Measurements from ENCODE around the gene ZC3H18. TPM values are rescaled to one million over a fixed set of nuclear protein-coding genes. Genes with fewer than 3 reads are reported as not detected.
A peak's percentile ranks its signal among the peaks of the same experiment; 100 is the strongest.

ZC3H18 gene
- total and polyA plus RNA-seq, 10 of the 15 experiments (the other 5 are each of a cell fraction or from before 2014, with no cell fraction given) = 1.0 to 58.3 (median 22.4) TPM

GRCh38 chr16:88535191-88535856, 34.9 kb upstream of the ZC3H18 start:
- POLR2A ChIA-PET = no interaction called here
- no peak overlapping the region for H3K27ac ChIP-seq (ENCODE audit: control insufficient read depth, insufficient read depth)
- in situ Hi-C loops (cut with MboI) = no loop called here
- no peaks in the 10 kb centered on the region for H4K20me1 ChIP-seq (ENCODE audit: control insufficient read depth, insufficient read depth)
- DNase-seq (ENCODE audit: low read depth, low spot score) (no peak), FAIRE-seq (no peak), ATAC-seq (peak; percentile 9)
- TSS peak; percentile 80 for BruUV-seq (replicated peaks)
- H3K9me3 ChIP-seq (replicated peaks; ENCODE audit: control insufficient read depth, insufficient read depth, low read length) = no peaks in the 10 kb centered on the region
- H3K27me3 ChIP-seq (replicated peaks in 1 of 2; ENCODE audit: control insufficient read depth in 2 of 2, insufficient read depth in 2 of 2, low read length in 1 of 2) = no peaks in the 10 kb centered on the region
- no peaks in the 10 kb centered on the region for H3K36me3 ChIP-seq (ENCODE audit: control insufficient read depth in 2 of 2, insufficient read depth in 2 of 2, low read length in 1 of 2)
- H3K9ac ChIP-seq (ENCODE audit: control insufficient read depth, insufficient read depth, low read length) = peak overlapping the region; percentile 51; the same call in 1 of the 2 replicates
- peaks cover 4% of the 10 kb centered on the region; the same call in 1 of the 2 replicates for H3K79me2 ChIP-seq (ENCODE audit: control insufficient read depth, insufficient read depth, low read length)
- peaks cover 5% of the 10 kb centered on the region for H3K4me1 ChIP-seq (ENCODE audit: control insufficient read depth, insufficient read depth, low read length)
- WGBS (ENCODE audit: insufficient coverage, insufficient replicate concordance, low lambda C conversion rate, missing lambda C conversion rate) = 88% methylated on average over 22 of the region's 22 CpGs
- CTCF ChIA-PET = interaction anchor here (1.1 to 1.5 kb wide), 3 partner anchors 26 to 92 kb away, joined by 3 to 6 read pairs (median 4); no protein-coding TSS in a partner anchor
- peak overlapping the region; percentile 70 for H3K4me3 ChIP-seq
- H3K4me2 ChIP-seq (ENCODE audit: control insufficient read depth, insufficient read depth) = peak overlapping the region; percentile 81
- intact Hi-C loops (cut with micrococcal nuclease; ENCODE audit: unreplicated experiment) = no loop called here
- TF ChIP-seq POLR2AphosphoS5 (IDR thresholded peaks at IDR 0.05; ENCODE audit: low read length) = peak; percentile 61
- 0 out of 2 replicates have a peak, but pooled peaks have one; percentile 11 for TF ChIP-seq PAX5 (IDR thresholded peaks at IDR 0.05; ENCODE audit: borderline replicate concordance, low read depth, low read length)
- no peak for TF ChIP-seq MAX (IDR thresholded peaks at IDR 0.05; ENCODE audit: low read depth, low read length)
- no peak for TF ChIP-seq MEF2B (IDR thresholded peaks at IDR 0.05; ENCODE audit: partially characterized antibody, poor library complexity, severe bottlenecking)
- 0 out of 3 replicates have a peak, but pooled peaks have one; percentile 9 for TF ChIP-seq POU2F2 (IDR thresholded peaks at IDR 0.05; ENCODE audit: borderline replicate concordance, low read depth, low read length)
- TF ChIP-seq RCOR1 (conservative IDR thresholded peaks at IDR 0.05; ENCODE audit: low read depth, low read length) = no peak
- TF ChIP-seq POLR2A (IDR thresholded peaks at IDR 0.05; ENCODE audit: low read depth, low read length) = peak; percentile 64
- TF ChIP-seq, protein P1, sequence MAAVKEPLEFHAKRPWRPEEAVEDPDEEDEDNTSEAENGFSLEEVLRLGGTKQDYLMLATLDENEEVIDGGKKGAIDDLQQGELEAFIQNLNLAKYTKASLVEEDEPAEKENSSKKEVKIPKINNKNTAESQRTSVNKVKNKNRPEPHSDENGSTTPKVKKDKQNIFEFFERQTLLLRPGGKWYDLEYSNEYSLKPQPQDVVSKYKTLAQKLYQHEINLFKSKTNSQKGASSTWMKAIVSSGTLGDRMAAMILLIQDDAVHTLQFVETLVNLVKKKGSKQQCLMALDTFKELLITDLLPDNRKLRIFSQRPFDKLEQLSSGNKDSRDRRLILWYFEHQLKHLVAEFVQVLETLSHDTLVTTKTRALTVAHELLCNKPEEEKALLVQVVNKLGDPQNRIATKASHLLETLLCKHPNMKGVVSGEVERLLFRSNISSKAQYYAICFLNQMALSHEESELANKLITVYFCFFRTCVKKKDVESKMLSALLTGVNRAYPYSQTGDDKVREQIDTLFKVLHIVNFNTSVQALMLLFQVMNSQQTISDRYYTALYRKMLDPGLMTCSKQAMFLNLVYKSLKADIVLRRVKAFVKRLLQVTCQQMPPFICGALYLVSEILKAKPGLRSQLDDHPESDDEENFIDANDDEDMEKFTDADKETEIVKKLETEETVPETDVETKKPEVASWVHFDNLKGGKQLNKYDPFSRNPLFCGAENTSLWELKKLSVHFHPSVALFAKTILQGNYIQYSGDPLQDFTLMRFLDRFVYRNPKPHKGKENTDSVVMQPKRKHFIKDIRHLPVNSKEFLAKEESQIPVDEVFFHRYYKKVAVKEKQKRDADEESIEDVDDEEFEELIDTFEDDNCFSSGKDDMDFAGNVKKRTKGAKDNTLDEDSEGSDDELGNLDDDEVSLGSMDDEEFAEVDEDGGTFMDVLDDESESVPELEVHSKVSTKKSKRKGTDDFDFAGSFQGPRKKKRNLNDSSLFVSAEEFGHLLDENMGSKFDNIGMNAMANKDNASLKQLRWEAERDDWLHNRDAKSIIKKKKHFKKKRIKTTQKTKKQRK (IDR thresholded peaks at IDR 0.05; ENCODE audit: low read depth, low read length) = no peak
- RAD21 ChIA-PET (ENCODE audit: unreplicated experiment) = no interaction called here
- SMC1A ChIA-PET (ENCODE audit: uncharacterized antibody, unreplicated experiment) = interaction anchor here (1.2 kb wide), 1 partner anchor 35 kb away, joined by 3 read pairs; the partner anchor contains the start of gene ZC3H18
- H2AFZ ChIP-seq (ENCODE audit: control insufficient read depth, low read depth, low read length) = no peak overlapping the region

Measured in GM12878 (cell line).